ENCODE measurements around the gene HSF5. TPM values are rescaled to one million over a fixed set of nuclear protein-coding genes. Genes with fewer than 3 reads are reported as not detected.

Gene HSF5
- total RNA-seq, 1 donor from 2014 or later, result 0.10 TPM

GRCh38 chr17:58521680-58522079 lies 33.5 kb upstream of the HSF5 start:
- H3K27ac Mint-ChIP-seq, result peak overlapping the region; percentile 69
- H3K27me3 Mint-ChIP-seq, result peaks cover 15% of the 10 kb centered on the region

GRCh38 chr17:58520843-58521430 lies 32.7 kb upstream of the HSF5 start:
- Mint-ChIP-seq H3K27ac (peak overlapping the region; percentile 69), H3K27me3 (peaks cover 15% of the 10 kb centered on the region), H3K4me1 (ENCODE audit: unreplicated experiment) (peaks cover 20% of the 10 kb centered on the region), H3K4me3 (peak overlapping the region; percentile 54), H3K36me3 (no peaks in the 10 kb centered on the region), H3K9me3 (no peaks in the 10 kb centered on the region)
- TF ChIP-seq CTCF (conservative IDR thresholded peaks at IDR 0.05), result peak; percentile 70
- DNase-seq (ENCODE audit: extremely low spot score, unreplicated experiment), result no peak

More at GRCh38 chr17:58521680-58522079, 33.5 kb upstream of the HSF5 start:
- no peak for TF ChIP-seq CTCF (conservative IDR thresholded peaks at IDR 0.05)
- Mint-ChIP-seq H3K4me3 (no peak overlapping the region), H3K9me3 (no peaks in the 10 kb centered on the region), H3K36me3 (no peaks in the 10 kb centered on the region), H3K4me1 (ENCODE audit: unreplicated experiment) (peaks cover 12% of the 10 kb centered on the region)
- no peak for DNase-seq (ENCODE audit: extremely low spot score, unreplicated experiment)

- no peak for TF ChIP-seq CTCF (conservative IDR thresholded peaks at IDR 0.05)
- Mint-ChIP-seq H3K4me1 (ENCODE audit: unreplicated experiment) (peaks cover 29% of the 10 kb centered on the region), H3K36me3 (peaks cover 1% of the 10 kb centered on the region), H3K4me3 (peak overlapping the region; percentile 96), H3K27me3 (peaks cover 9% of the 10 kb centered on the region), H3K9me3 (no peaks in the 10 kb centered on the region), H3K27ac (peak overlapping the region; percentile 96)
- DNase-seq (ENCODE audit: extremely low spot score, unreplicated experiment), result peak; percentile 99
Observed at GRCh38 chr17:58517928-58518609, 29.9 kb upstream of the HSF5 start.

GRCh38 chr17:58517378-58517927 lies 29.2 kb upstream of the HSF5 start:
- peak overlapping the region; percentile 96 for H3K27ac Mint-ChIP-seq

More at GRCh38 chr17:58517378-58517927, 29.2 kb upstream of the HSF5 start:
- H3K9me3 Mint-ChIP-seq, result no peaks in the 10 kb centered on the region
- H3K27me3 Mint-ChIP-seq, result peaks cover 5% of the 10 kb centered on the region
- H3K4me1 Mint-ChIP-seq (ENCODE audit: unreplicated experiment), result peaks cover 31% of the 10 kb centered on the region
- H3K36me3 Mint-ChIP-seq, result peaks cover 4% of the 10 kb centered on the region
- no peak for TF ChIP-seq CTCF (conservative IDR thresholded peaks at IDR 0.05)
- DNase-seq (ENCODE audit: extremely low spot score, unreplicated experiment), result no peak
- H3K4me3 Mint-ChIP-seq, result peak overlapping the region; percentile 96

Data from type B pancreatic cell (in vitro differentiated cells).